Measurements from ENCODE around the gene RNF8.

GRCh38 chr6:37311741-37312473 lies 41.9 kb upstream of the RNF8 start:
- TF ChIP-seq POLR2A (IDR thresholded peaks at IDR 0.05) = no peak
- TF ChIP-seq CTCF (IDR thresholded peaks at IDR 0.05) = no peak

Measured in heart left ventricle (tissue), 13 donors.